ENCODE measurements around the gene MIPOL1. TPM values are rescaled to one million over a fixed set of nuclear protein-coding genes. Genes with fewer than 3 reads are reported as not detected.

Gene MIPOL1
- total and polyA plus RNA-seq, 7 experiments from 2014 or later = 0.12 to 0.69 (median 0.27) TPM; not detected in 4

GRCh38 chr14:37579274-37579673 is 381.5 kb downstream of the MIPOL1 start:
- H3K27ac ChIP-seq (ENCODE audit: low read depth, low read length) = no peak overlapping the region
- no peaks in the 10 kb centered on the region for H3K36me3 ChIP-seq (ENCODE audit: control insufficient read depth in 2 of 3, insufficient read depth in 3 of 3, low read length in 3 of 3)
- no peaks in the 10 kb centered on the region for H3K4me1 ChIP-seq (ENCODE audit: control insufficient read depth in 2 of 2, insufficient read depth in 2 of 2, low read length in 2 of 2)
- DNase-seq (no peak), ATAC-seq (no peak)
- no peaks in the 10 kb centered on the region for H3K36me3 Mint-ChIP-seq
- H3K9me3 Mint-ChIP-seq = peaks cover 0 to 13% (median 3%) of the 10 kb centered on the region in 11 donors
- no peaks in the 10 kb centered on the region for H3K27me3 ChIP-seq (ENCODE audit: control insufficient read depth in 2 of 2, insufficient read depth in 2 of 2, low read length in 2 of 2)
- peaks cover 15 to 39% (median 30%) of the 10 kb centered on the region in 5 donors for H3K27me3 Mint-ChIP-seq
- intact Hi-C loops (cut with micrococcal nuclease) = loop anchor here in 1 of 2 donors (10.0 kb wide), 1 partner anchor 874 kb away; no protein-coding TSS in a partner anchor
- no peaks in the 10 kb centered on the region for H3K9me3 ChIP-seq (ENCODE audit: control insufficient read depth in 2 of 3, low read length in 3 of 3)
- ChIA-PET POLR2A (no interaction called here), CTCF (no interaction called here)
- H3K27ac Mint-ChIP-seq = no peak overlapping the region
- H3K4me1 Mint-ChIP-seq = no peaks in the 10 kb centered on the region
- H3K4me3 ChIP-seq (ENCODE audit: low read length) = no peak overlapping the region
- H3K4me3 Mint-ChIP-seq = no peak overlapping the region

- Histone ChIP-seq H3K9me3 (ENCODE audit: control insufficient read depth in 2 of 3, low read length in 3 of 3) (no peaks in the 10 kb centered on the region), H3K4me1 (ENCODE audit: control insufficient read depth in 2 of 2, insufficient read depth in 2 of 2, low read length in 2 of 2) (no peaks in the 10 kb centered on the region), H3K27ac (ENCODE audit: low read depth, low read length) (no peak overlapping the region), H3K4me3 (ENCODE audit: low read length) (no peak overlapping the region), H3K36me3 (ENCODE audit: control insufficient read depth in 2 of 3, insufficient read depth in 3 of 3, low read length in 3 of 3) (no peaks in the 10 kb centered on the region), H3K27me3 (ENCODE audit: control insufficient read depth in 2 of 2, insufficient read depth in 2 of 2, low read length in 2 of 2) (peaks cover 0 to 2% of the 10 kb centered on the region in 2 donors)
- ChIA-PET POLR2A (no interaction called here), CTCF (no interaction called here)
- H3K9me3 Mint-ChIP-seq = peaks cover 0 to 7% (median 0%) of the 10 kb centered on the region in 11 donors
- intact Hi-C loops (cut with micrococcal nuclease) = no loop called here
- no peaks in the 10 kb centered on the region for H3K4me1 Mint-ChIP-seq
- no peak overlapping the region for H3K27ac Mint-ChIP-seq
- no peak for ATAC-seq
- DNase-seq = no peak
- H3K36me3 Mint-ChIP-seq = no peaks in the 10 kb centered on the region
- H3K27me3 Mint-ChIP-seq = peaks cover 20 to 41% (median 30%) of the 10 kb centered on the region in 5 donors
- no peak overlapping the region for H3K4me3 Mint-ChIP-seq
Observed at GRCh38 chr14:37580146-37580545, 382.4 kb downstream of the MIPOL1 start.

GRCh38 chr14:37583358-37584210 is 385.8 kb downstream of the MIPOL1 start:
- peaks cover 0 to 4% of the 10 kb centered on the region in 2 donors for H3K27me3 ChIP-seq (ENCODE audit: control insufficient read depth in 2 of 2, insufficient read depth in 2 of 2, low read length in 2 of 2)
- POLR2A ChIA-PET = no interaction called here
- peaks cover 0 to 29% (median 6%) of the 10 kb centered on the region in 11 donors for H3K9me3 Mint-ChIP-seq

GRCh38 chr14:37584211-37585100 is 386.7 kb downstream of the MIPOL1 start:
- intact Hi-C loops (cut with micrococcal nuclease) = loop anchor here in 1 of 2 donors (5.0 kb wide), 1 partner anchor 1067 kb away; no protein-coding TSS in a partner anchor
- no peak for DNase-seq
- H3K9me3 Mint-ChIP-seq = peaks cover 2 to 38% (median 14%) of the 10 kb centered on the region in 11 donors
- no peaks in the 10 kb centered on the region for H3K4me1 Mint-ChIP-seq
- ChIA-PET CTCF (no interaction called here), POLR2A (no interaction called here)
- H3K9me3 ChIP-seq (ENCODE audit: control insufficient read depth in 2 of 3, low read length in 3 of 3) = no peaks in the 10 kb centered on the region
- H3K36me3 Mint-ChIP-seq = peaks cover 0 to 18% (median 0%) of the 10 kb centered on the region in 5 donors
- H3K27me3 Mint-ChIP-seq = peaks cover 59 to 73% (median 65%) of the 10 kb centered on the region in 5 donors
- no peak overlapping the region for H3K27ac ChIP-seq (ENCODE audit: low read depth, low read length)
- H3K27me3 ChIP-seq (ENCODE audit: control insufficient read depth in 2 of 2, insufficient read depth in 2 of 2, low read length in 2 of 2) = peaks cover 0 to 7% of the 10 kb centered on the region in 2 donors
- no peak overlapping the region for H3K27ac Mint-ChIP-seq
- no peak overlapping the region for H3K4me3 Mint-ChIP-seq
- H3K4me1 ChIP-seq (ENCODE audit: control insufficient read depth in 2 of 2, insufficient read depth in 2 of 2, low read length in 2 of 2) = no peaks in the 10 kb centered on the region
- H3K4me3 ChIP-seq (ENCODE audit: low read length) = no peak overlapping the region
- ATAC-seq = no peak
- H3K36me3 ChIP-seq (ENCODE audit: control insufficient read depth in 2 of 3, insufficient read depth in 3 of 3, low read length in 3 of 3) = no peaks in the 10 kb centered on the region

More at GRCh38 chr14:37583358-37584210, 385.8 kb downstream of the MIPOL1 start:
- Mint-ChIP-seq H3K4me1 (no peaks in the 10 kb centered on the region), H3K27ac (no peak overlapping the region), H3K36me3 (peaks cover 0 to 12% (median 0%) of the 10 kb centered on the region in 5 donors), H3K27me3 (peaks cover 51 to 65% (median 58%) of the 10 kb centered on the region in 5 donors), H3K4me3 (no peak overlapping the region)
- Histone ChIP-seq H3K9me3 (ENCODE audit: control insufficient read depth in 2 of 3, low read length in 3 of 3) (no peaks in the 10 kb centered on the region), H3K4me3 (ENCODE audit: low read length) (no peak overlapping the region), H3K27ac (ENCODE audit: low read depth, low read length) (no peak overlapping the region), H3K36me3 (ENCODE audit: control insufficient read depth in 2 of 3, insufficient read depth in 3 of 3, low read length in 3 of 3) (no peaks in the 10 kb centered on the region), H3K4me1 (ENCODE audit: control insufficient read depth in 2 of 2, insufficient read depth in 2 of 2, low read length in 2 of 2) (no peaks in the 10 kb centered on the region)
- intact Hi-C loops (cut with micrococcal nuclease) = no loop called here
- CTCF ChIA-PET = no interaction called here
- DNase-seq (no peak), ATAC-seq (no peak)

- Histone ChIP-seq H3K27ac (ENCODE audit: low read depth, low read length) (no peak overlapping the region), H3K4me3 (ENCODE audit: low read length) (no peak overlapping the region), H3K4me1 (ENCODE audit: control insufficient read depth in 2 of 2, insufficient read depth in 2 of 2, low read length in 2 of 2) (no peaks in the 10 kb centered on the region), H3K9me3 (ENCODE audit: control insufficient read depth in 2 of 3, low read length in 3 of 3) (no peaks in the 10 kb centered on the region), H3K36me3 (ENCODE audit: control insufficient read depth in 2 of 3, insufficient read depth in 3 of 3, low read length in 3 of 3) (no peaks in the 10 kb centered on the region), H3K27me3 (ENCODE audit: control insufficient read depth in 2 of 2, insufficient read depth in 2 of 2, low read length in 2 of 2) (peaks cover 0 to 7% of the 10 kb centered on the region in 2 donors)
- DNase-seq (no peak), ATAC-seq (no peak)
- peaks cover 0 to 20% (median 0%) of the 10 kb centered on the region in 5 donors for H3K36me3 Mint-ChIP-seq
- intact Hi-C loops (cut with micrococcal nuclease) = loop anchor here in 1 of 2 donors (5.0 kb wide), 1 partner anchor 1068 kb away; no protein-coding TSS in a partner anchor
- ChIA-PET CTCF (no interaction called here), POLR2A (no interaction called here)
- no peak overlapping the region for H3K27ac Mint-ChIP-seq
- peaks cover 2 to 44% (median 15%) of the 10 kb centered on the region in 11 donors for H3K9me3 Mint-ChIP-seq
- peak overlapping the region in 1 of 10 donors; percentile 7 for H3K4me3 Mint-ChIP-seq
- peaks cover 58 to 70% (median 63%) of the 10 kb centered on the region in 5 donors for H3K27me3 Mint-ChIP-seq
- no peaks in the 10 kb centered on the region for H3K4me1 Mint-ChIP-seq
Observed at GRCh38 chr14:37585101-37585511, 387.4 kb downstream of the MIPOL1 start.

- no peak for DNase-seq
- Histone ChIP-seq H3K4me1 (ENCODE audit: control insufficient read depth in 2 of 2, insufficient read depth in 2 of 2, low read length in 2 of 2) (no peaks in the 10 kb centered on the region), H3K27ac (ENCODE audit: low read depth, low read length) (no peak overlapping the region), H3K36me3 (ENCODE audit: control insufficient read depth in 2 of 3, insufficient read depth in 3 of 3, low read length in 3 of 3) (no peaks in the 10 kb centered on the region), H3K27me3 (ENCODE audit: control insufficient read depth in 2 of 2, insufficient read depth in 2 of 2, low read length in 2 of 2) (peaks cover 0 to 7% of the 10 kb centered on the region in 2 donors), H3K9me3 (ENCODE audit: control insufficient read depth in 2 of 3, low read length in 3 of 3) (no peaks in the 10 kb centered on the region), H3K4me3 (ENCODE audit: low read length) (no peak overlapping the region)
- H3K4me3 Mint-ChIP-seq = no peak overlapping the region
- H3K27ac Mint-ChIP-seq = no peak overlapping the region
- peaks cover 0 to under 1% (median 0%) of the 10 kb centered on the region in 7 donors for H3K4me1 Mint-ChIP-seq
- peaks cover 0 to 29% (median 0%) of the 10 kb centered on the region in 5 donors for H3K36me3 Mint-ChIP-seq
- ChIA-PET POLR2A (no interaction called here), CTCF (no interaction called here)
- intact Hi-C loops (cut with micrococcal nuclease) = loop anchor here in 1 of 2 donors (5.0 kb wide), 1 partner anchor 1069 kb away; no protein-coding TSS in a partner anchor
- peaks cover 58 to 74% (median 68%) of the 10 kb centered on the region in 5 donors for H3K27me3 Mint-ChIP-seq
- ATAC-seq = no peak
- peaks cover 2 to 50% (median 22%) of the 10 kb centered on the region in 11 donors for H3K9me3 Mint-ChIP-seq
Observed at GRCh38 chr14:37585971-37586796, 388.4 kb downstream of the MIPOL1 start.
